GM19035 (cell line): ENCODE data around the gene SMIM3.
"Not testable (repeated sequence)": the region's sequence is repeated elsewhere in the genome, so short reads cannot be mapped to it uniquely, and the experiment has no call there.

ENCODE experiments used
- ATAC-seq: cut with Tn5 transposase; IDR thresholded peaks from one replicate; pipeline ENCODE4 v1.9.1; 2021; ENCODE audit not compliant: unreplicated experiment

SMIM3 gene

DNA sequence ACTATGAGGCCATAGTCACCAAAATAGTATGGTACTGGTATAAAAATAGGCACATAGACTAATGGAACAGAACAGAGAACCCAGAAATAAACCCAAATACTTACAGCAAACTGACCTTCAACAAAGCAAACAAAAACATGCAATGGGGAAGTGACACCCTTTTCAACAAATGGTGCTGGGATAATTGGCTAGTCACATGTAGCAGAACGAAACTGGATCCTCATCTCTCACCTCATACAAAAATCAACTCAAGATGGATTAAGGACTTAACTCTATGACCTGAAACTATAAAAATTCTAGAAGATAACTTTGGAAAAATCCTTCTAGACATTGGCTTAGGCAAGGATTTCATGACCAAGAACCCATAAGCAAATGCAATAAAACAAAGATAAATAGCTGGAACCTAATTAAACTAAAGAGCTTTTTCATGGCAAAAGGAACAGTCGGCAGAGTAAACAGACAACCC is 14.9 kb downstream of the SMIM3 start:
- ATAC-seq, result not testable (repeated sequence)

DNA sequence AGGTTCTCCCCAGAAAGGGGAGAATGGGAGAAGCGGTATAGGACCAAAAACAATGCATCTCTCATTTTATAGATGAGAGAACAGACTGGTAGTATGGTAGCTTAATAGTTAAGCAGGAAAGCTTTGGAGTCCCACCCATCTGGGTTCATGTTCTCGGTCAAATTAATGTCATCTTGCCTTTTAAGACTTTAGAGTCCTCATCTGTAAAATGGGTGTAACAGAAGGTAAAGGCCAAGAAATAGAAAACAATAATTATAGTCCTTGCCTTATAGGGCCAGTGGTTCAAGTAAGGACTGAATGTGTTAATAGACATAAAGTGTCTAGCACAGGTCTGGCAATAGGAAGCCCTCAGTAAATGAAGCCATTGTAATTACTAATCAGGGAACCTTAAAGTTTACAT is 16.4 kb downstream of the SMIM3 start:
- no peak for ATAC-seq

DNA sequence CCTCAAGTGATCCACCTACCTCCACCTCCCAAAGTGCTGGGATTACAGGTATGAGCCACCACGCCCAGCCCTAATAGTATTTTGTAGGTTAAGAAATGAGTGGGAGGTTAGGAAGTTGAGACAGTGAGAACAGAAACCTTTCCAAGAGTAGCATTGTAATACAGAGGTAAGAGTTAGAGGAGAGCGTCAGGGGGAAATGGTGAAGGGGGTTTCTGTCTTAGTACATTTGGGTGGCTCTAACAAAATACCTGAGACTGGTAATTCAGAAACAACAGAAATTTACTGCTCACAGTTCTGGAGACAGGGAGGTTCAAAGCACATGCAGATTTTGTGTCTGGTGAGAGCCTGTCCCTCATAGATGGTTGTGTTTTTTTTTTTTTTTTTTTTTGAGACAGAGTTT is 18.8 kb downstream of the SMIM3 start:
- ATAC-seq, result no peak

DNA sequence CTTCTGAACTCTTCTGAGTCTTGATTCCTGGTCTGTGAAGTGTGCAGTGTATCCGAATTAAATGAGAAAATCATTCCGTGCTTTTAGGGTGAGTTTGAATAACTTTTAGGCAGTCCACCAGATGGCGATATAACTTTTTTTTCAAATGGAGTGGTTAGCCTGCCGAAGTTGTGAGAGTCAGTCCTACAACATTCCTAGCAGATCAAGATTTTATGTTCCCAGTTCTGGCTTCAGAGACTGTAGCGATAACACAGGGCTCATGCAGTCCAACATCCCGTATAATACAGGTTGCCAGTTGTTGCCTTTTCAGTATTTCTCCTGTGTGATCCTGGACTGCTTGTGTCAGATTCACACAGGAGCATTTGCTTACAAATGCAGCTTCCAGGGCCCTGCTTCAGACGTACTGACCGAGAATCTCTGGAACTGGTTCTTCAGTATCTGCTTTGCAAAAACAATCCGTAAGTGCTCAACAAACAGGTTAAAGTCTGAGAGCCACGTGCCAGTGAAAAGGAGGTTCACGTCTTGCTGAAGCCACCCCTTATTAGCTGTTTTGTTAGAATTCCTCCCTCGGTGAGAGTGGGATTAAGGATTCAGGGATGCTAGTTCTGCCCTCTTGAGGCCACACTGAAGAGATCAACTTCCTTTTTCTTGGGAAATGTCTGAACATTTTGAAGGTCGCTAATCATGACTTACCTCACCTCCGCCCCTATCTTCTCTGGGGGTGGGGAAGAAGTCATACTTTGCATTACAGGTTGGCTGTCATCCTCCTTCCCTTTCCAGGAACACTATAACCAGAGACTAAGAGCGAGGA is 22.8 kb downstream of the SMIM3 start:
- ATAC-seq, result no peak

DNA sequence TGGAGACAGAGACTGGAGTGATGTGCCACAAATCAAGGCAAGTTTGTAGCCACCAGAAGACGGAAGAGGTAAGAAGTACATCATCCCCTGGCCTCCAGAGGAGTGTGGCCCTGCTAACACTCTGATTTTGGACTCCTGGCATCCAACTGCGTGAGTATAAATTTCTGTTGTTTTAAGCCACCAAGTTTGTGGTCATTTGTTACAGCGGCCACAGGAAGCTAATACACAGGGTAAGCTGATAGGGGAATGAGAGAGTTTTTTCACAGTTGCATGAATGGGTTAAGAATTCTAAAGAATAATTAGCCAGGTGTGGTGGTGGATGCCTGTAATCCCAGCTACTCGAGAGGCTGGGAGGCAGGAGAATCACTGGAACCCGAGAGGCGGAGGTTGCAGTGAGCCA is 25.8 kb downstream of the SMIM3 start:
- ATAC-seq, result no peak

DNA sequence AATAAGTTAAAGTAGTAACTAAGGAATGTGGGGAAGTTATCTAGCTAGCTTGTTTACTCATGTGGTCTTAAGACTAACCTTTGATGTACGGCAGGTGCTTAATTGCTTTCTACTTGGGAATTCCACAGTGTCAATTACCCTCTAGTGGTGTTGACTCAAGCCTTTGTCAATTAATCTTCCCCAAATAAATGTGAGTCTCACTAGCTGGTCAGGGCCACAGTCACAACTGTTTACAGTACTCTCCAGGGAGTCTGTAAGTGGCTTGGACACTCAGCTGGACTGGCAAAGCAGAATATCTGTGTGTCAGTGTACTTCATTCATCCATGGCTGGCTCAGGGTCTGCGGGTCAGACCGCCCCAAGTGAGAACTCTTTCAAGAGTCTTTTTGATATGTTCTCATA is 30.8 kb downstream of the SMIM3 start:
- no peak for ATAC-seq

DNA sequence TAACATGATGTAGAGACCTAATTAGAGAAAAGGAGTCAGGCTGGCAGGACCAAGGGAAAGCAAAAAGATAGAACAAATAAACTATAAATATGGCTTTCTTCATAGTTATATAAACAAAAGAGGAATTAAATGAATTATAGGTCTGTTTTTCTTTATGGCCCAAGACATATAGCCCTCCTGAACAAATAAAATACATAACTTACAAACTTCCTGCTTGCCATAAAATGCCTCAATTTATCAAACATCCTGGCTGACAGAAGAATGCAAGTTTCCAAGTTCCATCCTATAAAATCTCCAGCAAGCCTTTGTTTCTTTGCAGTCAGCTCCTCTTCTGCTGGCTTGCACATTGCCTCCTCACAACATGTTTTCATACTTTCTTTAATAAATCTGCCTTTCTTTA is 36.5 kb downstream of the SMIM3 start:
- no peak for ATAC-seq

DNA sequence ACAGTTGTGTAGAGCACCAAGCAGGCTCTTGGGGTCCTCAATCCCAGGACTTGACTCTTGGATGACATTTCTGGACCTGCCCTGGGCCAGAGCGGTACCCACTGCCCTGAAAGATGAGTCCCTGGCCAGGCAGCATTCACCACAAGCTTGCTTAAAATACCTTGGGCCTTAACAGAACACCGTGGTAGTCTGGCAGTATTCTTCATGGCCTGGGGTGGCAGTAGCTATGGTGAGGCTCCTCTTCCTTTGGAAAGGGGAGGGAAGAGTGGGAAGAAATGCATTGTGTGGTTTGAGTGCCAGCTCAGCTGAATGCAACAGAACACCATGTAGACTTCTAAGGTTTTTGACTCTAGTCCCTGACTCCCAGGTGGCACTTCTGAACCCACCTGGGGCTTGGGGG is 38.4 kb downstream of the SMIM3 start:
- ATAC-seq, result no peak

DNA sequence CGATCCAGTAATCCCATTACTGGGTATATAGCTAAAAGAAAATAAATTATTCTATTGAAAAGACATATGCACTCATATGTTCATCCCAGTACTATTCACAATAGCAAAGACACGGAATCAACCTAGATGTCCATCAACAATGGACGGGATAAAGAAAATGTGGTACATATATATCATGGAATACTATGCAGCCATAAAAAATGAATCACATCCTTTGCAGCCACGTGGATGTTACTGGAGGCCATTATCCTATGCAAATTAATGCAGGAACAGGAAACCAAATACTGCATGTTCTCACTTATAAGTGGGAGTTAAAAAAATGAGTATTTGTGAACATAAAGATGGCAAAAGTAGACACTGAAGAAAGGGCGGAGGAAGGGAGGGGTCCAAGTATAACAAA is 51.2 kb downstream of the SMIM3 start:
- ATAC-seq, result no peak

DNA sequence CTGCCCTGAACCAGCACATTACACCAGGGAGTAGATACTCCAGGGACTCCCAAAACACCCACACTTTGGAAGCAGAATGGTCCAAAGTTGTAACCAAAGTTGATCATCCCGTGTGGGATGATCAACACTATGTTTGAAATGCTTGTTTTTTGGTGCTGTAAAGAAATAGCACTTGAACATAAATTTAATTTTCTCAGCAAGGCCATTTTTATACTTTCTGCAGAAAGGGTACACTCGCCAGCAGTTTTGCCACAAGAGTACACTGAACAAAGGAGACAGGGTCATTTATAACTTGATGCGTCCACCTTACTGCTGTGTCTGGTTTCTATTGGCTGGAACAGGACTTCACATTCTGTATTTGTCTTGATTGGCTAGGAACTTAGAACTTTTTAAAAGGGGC is 53.3 kb downstream of the SMIM3 start:
- not testable (repeated sequence) for ATAC-seq

DNA sequence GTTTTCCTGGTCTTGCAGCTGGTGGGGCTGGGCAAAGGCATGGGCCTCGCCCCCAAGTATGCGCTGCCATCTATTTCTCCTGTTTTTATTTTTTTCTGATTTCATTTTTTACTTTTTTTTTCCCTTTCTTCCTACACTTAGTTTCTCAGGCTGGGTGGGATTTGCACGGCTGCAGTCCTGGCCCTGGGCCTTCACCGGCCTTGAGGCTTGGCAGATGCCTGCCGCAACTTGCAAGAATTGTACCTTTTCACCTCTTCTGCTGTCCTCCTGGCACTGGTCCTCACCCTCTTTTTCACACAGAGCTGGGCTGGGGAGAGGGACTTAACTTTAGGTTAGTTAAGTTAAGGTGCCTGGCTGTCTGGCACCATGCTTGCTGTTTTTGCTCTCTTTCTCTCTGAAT is 57.5 kb downstream of the SMIM3 start:
- ATAC-seq, result no peak

DNA sequence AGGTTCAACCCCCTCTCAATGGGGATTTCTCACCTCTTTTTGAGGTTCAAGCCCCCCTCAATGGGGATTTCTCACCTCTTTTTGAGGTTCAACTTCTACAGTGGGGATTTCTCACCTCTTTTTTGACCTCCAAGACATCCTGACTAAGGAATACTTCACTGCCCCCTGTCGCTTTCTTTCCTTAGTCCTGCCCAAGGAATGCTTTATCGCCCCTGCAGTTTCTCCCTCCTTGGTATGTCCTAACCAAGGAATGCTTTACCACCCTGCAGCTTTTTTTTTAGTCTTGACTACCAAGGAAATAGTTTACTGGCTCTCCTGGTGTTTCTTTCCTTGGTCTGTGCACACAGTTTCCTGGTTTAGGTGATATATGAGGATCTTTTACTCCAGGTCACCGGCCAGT is 58.1 kb downstream of the SMIM3 start:
- ATAC-seq, result no peak

DNA sequence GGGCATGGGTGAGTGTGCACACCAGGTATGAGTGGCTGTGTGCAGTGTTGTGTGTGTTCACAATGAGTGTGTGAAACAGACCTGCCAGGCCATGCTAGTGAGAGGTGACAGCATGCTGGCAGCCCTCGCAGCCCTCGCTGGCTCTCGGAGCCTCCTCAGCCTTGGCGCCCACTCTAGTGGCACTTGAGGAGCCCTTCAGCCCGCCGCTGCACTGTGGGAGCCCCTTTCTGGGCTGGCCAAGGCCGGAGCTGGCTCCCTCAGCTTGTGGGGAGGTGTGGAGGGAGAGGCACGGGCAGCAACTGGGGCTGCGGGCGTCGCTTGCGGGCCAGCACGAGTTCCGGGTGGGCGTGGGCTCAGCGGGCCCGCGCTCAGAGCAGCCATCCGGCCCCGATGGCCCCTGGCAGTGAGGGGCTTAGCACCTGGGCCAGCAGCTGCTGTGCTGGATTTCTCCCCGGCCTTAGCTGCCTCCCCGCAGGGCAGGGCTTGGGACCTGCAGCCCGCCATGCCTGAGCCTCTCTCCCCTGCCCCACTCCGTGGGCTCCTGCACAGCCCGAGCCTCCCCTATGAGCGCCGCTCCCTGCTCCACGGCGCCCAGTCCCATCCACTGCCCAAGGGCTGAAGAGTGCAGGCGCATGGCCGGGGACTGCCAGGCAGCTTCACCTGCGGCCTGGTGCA is 66.8 kb downstream of the SMIM3 start:
- not testable (repeated sequence) for ATAC-seq

DNA sequence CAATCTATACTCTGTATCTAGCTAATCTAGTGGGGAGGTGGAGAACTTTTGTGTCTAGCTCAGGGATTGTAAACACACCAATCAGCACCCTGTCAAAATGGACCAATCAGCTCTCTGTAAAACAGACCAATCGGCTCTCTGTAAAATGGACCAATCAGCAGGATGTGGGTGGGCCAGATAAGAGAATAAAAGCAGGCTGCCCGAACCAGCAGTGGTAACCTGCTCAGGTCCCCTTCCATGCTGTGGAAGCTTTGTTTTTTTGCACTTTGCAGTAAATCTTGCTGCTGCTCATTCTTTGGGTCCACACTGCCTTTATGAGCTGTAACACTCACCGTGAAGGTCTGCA is 67.7 kb downstream of the SMIM3 start, which contains the start of gene IRGM:
IRGM (plus strand) TSS at position 214 of the 346 bp plus-strand sequence. CDS start 1,603 bp downstream, outside the sequence.
- ATAC-seq, result not testable (repeated sequence)
